Activated CD4-positive, alpha-beta T cell treated with anti-CD3 and anti-CD28 coated beads for 36 hours (primary cell): ENCODE measurements around the gene MCU. TPM values are rescaled to one million over a fixed set of nuclear protein-coding genes. Genes with fewer than 3 reads are reported as not detected.
"Not testable (repeated sequence)": the region's sequence is repeated elsewhere in the genome, so short reads cannot be mapped to it uniquely, and the experiment has no call there.

Source experiments
- ATAC-seq: fragments of 200-7000 bp; cut with Tn5 transposase; one replicate; pipeline ENCODE4 v1.10.0; 2021; ENCODE audit warnings: mild to moderate bottlenecking, moderate library complexity
- CTCF ChIA-PET: fragments of 350-600 bp; sonication (Branson Sonifier 250); formaldehyde crosslinking; loops from one replicate; lab custom pipeline; 2021; ENCODE audit warnings: antibody characterized with exemption; lab: Charles Lee
- POLR2A ChIA-PET: fragments of 350-600 bp; sonication (Branson Sonifier 250); formaldehyde crosslinking; loops from one replicate; lab custom pipeline; 2021; ENCODE audit warnings: antibody characterized with exemption, inconsistent platforms; lab: Charles Lee
- DNase-seq: peaks from one replicate; pipeline ENCODE4 v3.0.0-alpha.2; 2020
- H3K27ac Mint-ChIP-seq: one replicate; pipeline ENCODE4 v1.8.0; 2021; ENCODE audit warnings: mixed read lengths
- H3K27me3 Mint-ChIP-seq: one replicate; pipeline ENCODE4 v1.8.0; 2021; ENCODE audit warnings: mixed read lengths
- H3K36me3 Mint-ChIP-seq: one replicate; pipeline ENCODE4 v1.8.0; 2021; ENCODE audit warnings: low read depth, mixed read lengths
- H3K4me1 Mint-ChIP-seq: one replicate; pipeline ENCODE4 v1.8.0; 2021; ENCODE audit warnings: mixed read lengths
- H3K4me3 Mint-ChIP-seq: one replicate; pipeline ENCODE4 v1.8.0; 2021; ENCODE audit warnings: mild to moderate bottlenecking, moderate library complexity, mixed read lengths
- H3K9me3 Mint-ChIP-seq: one replicate; pipeline ENCODE4 v1.8.0; 2021; ENCODE audit warnings: low read depth, mixed read lengths
- intact Hi-C, 2 experiments: fragments of 100-400 bp; cut with DNase I in 1 of 2; cut with micrococcal nuclease in 1 of 2; formaldehyde crosslinking; loops; one replicate each; pipeline versions ENCODE4 v1.14.2 to v1.15.1; 2022 to 2024; cut with DNase I, micrococcal nuclease
- total RNA-seq, 2 experiments: library from RNA; stranded (reverse); gene quantifications; one replicate each; pipeline ENCODE4 v1.2.3, GENCODE V29; 2021

Gene MCU
- total RNA-seq, 2 experiments from 2014 or later, result 15.1 to 16.0 TPM

GRCh38 chr10:72910705-72911104 lies 218.8 kb downstream of the MCU start:
- H3K36me3 Mint-ChIP-seq, result no peaks in the 10 kb centered on the region
- POLR2A ChIA-PET, result no interaction called here
- no peak for ATAC-seq

GRCh38 chr10:72911758-72912157 lies 219.8 kb downstream of the MCU start:
- no peak for ATAC-seq

More at GRCh38 chr10:72910705-72911104, 218.8 kb downstream of the MCU start:
- Mint-ChIP-seq H3K4me1 (peaks cover 2% of the 10 kb centered on the region), H3K9me3 (no peaks in the 10 kb centered on the region), H3K4me3 (no peak overlapping the region), H3K27ac (no peak overlapping the region), H3K27me3 (no peaks in the 10 kb centered on the region)
- no peak for DNase-seq
- intact Hi-C loops, result no loop called here
- CTCF ChIA-PET, result no interaction called here

GRCh38 chr10:72912736-72913135 lies 220.8 kb downstream of the MCU start:
- ChIA-PET CTCF (no interaction called here), POLR2A (no interaction called here)
- Mint-ChIP-seq H3K4me1 (no peaks in the 10 kb centered on the region), H3K4me3 (no peak overlapping the region), H3K27me3 (no peaks in the 10 kb centered on the region), H3K36me3 (no peaks in the 10 kb centered on the region), H3K27ac (no peak overlapping the region), H3K9me3 (no peaks in the 10 kb centered on the region)
- no peak for DNase-seq
- ATAC-seq, result no peak
- intact Hi-C loops, result no loop called here

More at GRCh38 chr10:72911758-72912157, 219.8 kb downstream of the MCU start:
- intact Hi-C loops, result no loop called here
- no peaks in the 10 kb centered on the region for H3K9me3 Mint-ChIP-seq
- ChIA-PET CTCF (no interaction called here), POLR2A (no interaction called here)
- DNase-seq, result no peak
- no peak overlapping the region for H3K4me3 Mint-ChIP-seq
- no peak overlapping the region for H3K27ac Mint-ChIP-seq
- no peaks in the 10 kb centered on the region for H3K4me1 Mint-ChIP-seq
- no peaks in the 10 kb centered on the region for H3K27me3 Mint-ChIP-seq
- H3K36me3 Mint-ChIP-seq, result no peaks in the 10 kb centered on the region

- ATAC-seq, result no peak
- ChIA-PET POLR2A (no interaction called here), CTCF (interaction anchor here (0.6 to 1.0 kb wide), 2 partner anchors 8 to 9 kb away, joined by 4 read pairs; no protein-coding TSS in a partner anchor)
- H3K4me3 Mint-ChIP-seq, result no peak overlapping the region
- no peaks in the 10 kb centered on the region for H3K4me1 Mint-ChIP-seq
- intact Hi-C loops, result no loop called here
- no peak for DNase-seq
- no peaks in the 10 kb centered on the region for H3K27me3 Mint-ChIP-seq
- no peak overlapping the region for H3K27ac Mint-ChIP-seq
- no peaks in the 10 kb centered on the region for H3K36me3 Mint-ChIP-seq
- no peaks in the 10 kb centered on the region for H3K9me3 Mint-ChIP-seq
These were observed 221.3 kb downstream of the MCU start for GRCh38 chr10:72913287-72913686.

DNA sequence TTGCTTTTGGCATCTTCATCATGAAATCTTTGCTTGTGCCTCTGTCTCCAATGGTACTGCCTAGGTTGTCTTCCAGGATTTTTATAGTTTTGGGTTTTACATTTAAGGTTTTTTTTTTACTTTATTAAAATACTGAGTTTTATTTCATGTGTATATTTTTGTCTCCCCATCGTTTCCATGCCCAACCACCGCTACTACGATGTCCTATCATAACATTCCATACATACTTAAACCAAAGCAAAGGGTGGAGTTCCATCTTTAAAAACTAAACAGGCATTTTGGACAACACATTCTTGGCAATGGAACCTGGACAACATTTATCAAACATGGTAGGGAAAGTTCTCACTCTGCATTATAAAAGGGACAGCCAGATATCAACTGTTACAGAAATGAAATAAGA lies 225.3 kb downstream of the MCU start:
- H3K4me1 Mint-ChIP-seq, POLR2A ChIA-PET, ATAC-seq, intact Hi-C loops, H3K27me3 Mint-ChIP-seq, H3K4me3 Mint-ChIP-seq, DNase-seq, H3K36me3 Mint-ChIP-seq, CTCF ChIA-PET, H3K27ac Mint-ChIP-seq: not testable (repeated sequence)
- H3K9me3 Mint-ChIP-seq, result peaks cover 11% of the 10 kb centered on the region

- CTCF ChIA-PET, result interaction anchor here (0.7 kb wide), 1 partner anchor 269 kb away, joined by 3 read pairs; no protein-coding TSS in a partner anchor
- peaks cover 14% of the 10 kb centered on the region for H3K9me3 Mint-ChIP-seq
- H3K36me3 Mint-ChIP-seq, DNase-seq, POLR2A ChIA-PET, H3K4me3 Mint-ChIP-seq, ATAC-seq, intact Hi-C loops, H3K27ac Mint-ChIP-seq, H3K27me3 Mint-ChIP-seq, H3K4me1 Mint-ChIP-seq: not testable (repeated sequence)
These were observed 225.9 kb downstream of the MCU start for GRCh38 chr10:72917803-72918332.

- Mint-ChIP-seq H3K4me1 (no peaks in the 10 kb centered on the region), H3K27ac (no peak overlapping the region), H3K27me3 (peaks cover 8% of the 10 kb centered on the region), H3K9me3 (peaks cover 14% of the 10 kb centered on the region), H3K4me3 (no peak overlapping the region), H3K36me3 (peaks cover 1% of the 10 kb centered on the region)
- intact Hi-C loops, result no loop called here
- CTCF ChIA-PET, result interaction anchor here (0.7 kb wide), 1 partner anchor 269 kb away, joined by 3 read pairs; no protein-coding TSS in a partner anchor
- ATAC-seq (no peak), DNase-seq (no peak)
- POLR2A ChIA-PET, result no interaction called here
These were observed 226.4 kb downstream of the MCU start for GRCh38 chr10:72918352-72918751.

- ATAC-seq, POLR2A ChIA-PET: not testable (repeated sequence)
- CTCF ChIA-PET, result interaction anchor here (0.7 kb wide), 1 partner anchor 8 kb away, joined by 4 read pairs; no protein-coding TSS in a partner anchor
These were observed 229.3 kb downstream of the MCU start for GRCh38 chr10:72921147-72921683.

DNA sequence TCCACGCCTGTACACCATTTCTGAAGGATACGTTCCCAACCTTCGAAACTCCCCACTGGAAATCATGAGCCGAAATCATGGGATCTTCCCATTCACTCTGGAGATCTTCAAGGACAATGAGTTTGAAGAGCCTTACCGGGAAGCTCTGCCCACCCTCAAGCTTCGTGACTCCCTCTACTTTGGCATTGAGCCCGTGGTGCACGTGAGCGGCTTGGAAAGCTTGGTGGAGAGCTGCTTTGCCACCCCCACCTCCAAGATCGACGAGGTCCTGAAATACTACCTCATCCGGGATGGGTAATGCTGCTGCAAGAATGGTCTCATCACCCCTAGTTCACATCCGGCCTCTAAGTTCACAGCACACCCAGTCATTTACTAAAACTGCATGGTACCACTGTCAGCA lies 232.4 kb downstream of the MCU start:
- H3K27ac Mint-ChIP-seq, result no peak overlapping the region
- ATAC-seq (no peak), DNase-seq (no peak)
- H3K4me1 Mint-ChIP-seq, result no peaks in the 10 kb centered on the region
- POLR2A ChIA-PET, result no interaction called here
- H3K36me3 Mint-ChIP-seq, result peaks cover 1% of the 10 kb centered on the region
- CTCF ChIA-PET, result no interaction called here
- peaks cover 14% of the 10 kb centered on the region for H3K27me3 Mint-ChIP-seq
- H3K9me3 Mint-ChIP-seq, result peaks cover 14% of the 10 kb centered on the region
- intact Hi-C loops, result no loop called here
- no peak overlapping the region for H3K4me3 Mint-ChIP-seq

More at GRCh38 chr10:72921147-72921683, 229.3 kb downstream of the MCU start:
- H3K4me1 Mint-ChIP-seq, intact Hi-C loops, H3K36me3 Mint-ChIP-seq, H3K4me3 Mint-ChIP-seq, DNase-seq, H3K27ac Mint-ChIP-seq: not testable (repeated sequence)
- Mint-ChIP-seq H3K27me3 (peaks cover 14% of the 10 kb centered on the region), H3K9me3 (peaks cover 14% of the 10 kb centered on the region)

- DNase-seq (no peak), ATAC-seq (no peak)
- peaks cover 8% of the 10 kb centered on the region for H3K9me3 Mint-ChIP-seq
- POLR2A ChIA-PET, result interaction anchor here (0.7 kb wide), 1 partner anchor 42 kb away, joined by 3 read pairs; no protein-coding TSS in a partner anchor
- H3K36me3 Mint-ChIP-seq, result no peaks in the 10 kb centered on the region
- H3K27ac Mint-ChIP-seq, result no peak overlapping the region
- CTCF ChIA-PET, result interaction anchor here (0.6 to 0.7 kb wide), 2 partner anchors 12 to 124 kb away, joined by 3 read pairs; no protein-coding TSS in a partner anchor
- H3K27me3 Mint-ChIP-seq, result peaks cover 13% of the 10 kb centered on the region
- H3K4me1 Mint-ChIP-seq, result no peaks in the 10 kb centered on the region
- intact Hi-C loops, result no loop called here
- no peak overlapping the region for H3K4me3 Mint-ChIP-seq
These were observed 234.1 kb downstream of the MCU start for GRCh38 chr10:72925951-72926465.

GRCh38 chr10:72927485-72927884 lies 235.5 kb downstream of the MCU start:
- ChIA-PET CTCF (no interaction called here), POLR2A (no interaction called here)
- H3K27me3 Mint-ChIP-seq, result peaks cover 6% of the 10 kb centered on the region
- H3K4me1 Mint-ChIP-seq, result no peaks in the 10 kb centered on the region
- no peak for ATAC-seq
- no peak overlapping the region for H3K27ac Mint-ChIP-seq
- intact Hi-C loops, result no loop called here
- no peak overlapping the region for H3K4me3 Mint-ChIP-seq
- peaks cover under 1% of the 10 kb centered on the region for H3K9me3 Mint-ChIP-seq
- no peaks in the 10 kb centered on the region for H3K36me3 Mint-ChIP-seq
- DNase-seq, result no peak

DNA sequence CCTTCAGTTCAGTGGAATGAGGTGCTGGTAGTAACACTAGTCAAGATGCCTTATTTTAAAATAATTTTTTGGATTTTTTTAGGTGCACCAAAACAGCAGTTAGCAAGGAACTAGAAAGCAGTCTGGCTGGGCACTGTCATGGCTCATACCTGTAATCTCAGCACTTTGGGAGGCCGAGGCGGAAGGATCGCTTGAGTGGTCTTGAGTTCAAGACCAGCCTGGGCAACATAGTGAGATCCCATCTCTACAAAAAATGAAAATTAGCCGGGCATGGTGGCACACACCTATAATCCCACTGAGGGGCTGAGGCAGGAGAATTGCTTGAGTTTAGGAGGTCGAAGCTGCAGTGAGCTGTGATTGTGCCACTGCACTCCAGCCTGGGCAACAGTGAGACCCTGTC lies 236.9 kb downstream of the MCU start:
- Mint-ChIP-seq H3K4me1 (no peaks in the 10 kb centered on the region), H3K9me3 (no peaks in the 10 kb centered on the region), H3K36me3 (no peaks in the 10 kb centered on the region), H3K4me3 (no peak overlapping the region), H3K27ac (no peak overlapping the region), H3K27me3 (peaks cover 6% of the 10 kb centered on the region)
- ATAC-seq (no peak), DNase-seq (no peak)
- POLR2A ChIA-PET, result no interaction called here
- intact Hi-C loops, result no loop called here
- CTCF ChIA-PET, result no interaction called here
